Measurements from ENCODE around the gene ARSG. TPM values are rescaled to one million over a fixed set of nuclear protein-coding genes. Genes with fewer than 3 reads are reported as not detected.

Gene ARSG
- total and polyA plus RNA-seq, 9 of the 15 experiments (the other 6 are each of a cell fraction or from before 2014, with no cell fraction given), result 1.0 to 5.6 (median 1.8) TPM

- TF ChIP-seq PBX2 (CRISPR knock-in tag; IDR thresholded peaks at IDR 0.05; ENCODE audit: low read depth), result no peak
- TF ChIP-seq PBX2 (tag; conservative IDR thresholded peaks at IDR 0.05; ENCODE audit: low read depth), result no peak
- TF ChIP-seq HDAC1 (IDR thresholded peaks at IDR 0.05), result no peak
- no peak for TF ChIP-seq ZBTB5 (IDR thresholded peaks at IDR 0.05)
Measured at GRCh38 chr17:68302066-68302564, 10.8 kb downstream of the ARSG start (continued).

- Histone ChIP-seq H3K9ac (ENCODE audit: insufficient read depth in 1 of 2, low read depth in 2 of 2, low read length in 2 of 2) (no peak overlapping the region), H3K79me2 (ENCODE audit: control insufficient read depth, insufficient read depth, low read length) (no peaks in the 10 kb centered on the region), H3K9me3 (replicated peaks; ENCODE audit: control insufficient read depth, insufficient read depth, low read depth, low read length) (no peaks in the 10 kb centered on the region), H4K20me1 (replicated peaks; ENCODE audit: control insufficient read depth, insufficient read depth, low read length) (no peaks in the 10 kb centered on the region), H3K36me3 (ENCODE audit: control insufficient read depth, insufficient read depth, low read length) (no peaks in the 10 kb centered on the region), H3K27ac (ENCODE audit: extremely low read depth, low read depth, low read length) (no peak overlapping the region), H3K4me2 (ENCODE audit: insufficient read depth, low read length) (no peak overlapping the region), H2AFZ (ENCODE audit: low read depth, low read length) (no peak overlapping the region), H3K27me3 (ENCODE audit: control insufficient read depth in 2 of 2, insufficient read depth in 2 of 2, low read length in 2 of 2) (peaks cover 9 to 30% of the 10 kb centered on the region in 2 experiments), H3K9me1 (ENCODE audit: control insufficient read depth, insufficient read depth, low read length) (no peaks in the 10 kb centered on the region), H3K4me3 (no peak overlapping the region), H3K4me1 (replicated peaks in 1 of 2; ENCODE audit: control insufficient read depth in 2 of 2, insufficient read depth in 2 of 2, low read length in 2 of 2) (no peaks in the 10 kb centered on the region)
- CTCF ChIA-PET (ENCODE audit: low intra/inter-chr PET ratio), result no interaction called here
- BruUV-seq (replicated peaks), result no TSS peak
- intact Hi-C loops (cut with micrococcal nuclease) (no loop called here), in situ Hi-C loops (cut with MboI) (no loop called here)
- no peak for DNase-seq (ENCODE audit: extremely low read depth in 1 of 4, low spot score in 3 of 4)
- POLR2A ChIA-PET, result interaction anchor here (1.5 kb wide), 1 partner anchor 11 kb away, joined by 4 read pairs; the partner anchor contains the start of gene ARSG
- no peak for TF ChIP-seq ZNF707 (CRISPR knock-in tag; conservative IDR thresholded peaks at IDR 0.05)
- no peak for TF ChIP-seq ARID3B (CRISPR knock-in tag; IDR thresholded peaks at IDR 0.05; ENCODE audit: borderline replicate concordance)
- TF ChIP-seq ELF4 (CRISPR knock-in tag; IDR thresholded peaks at IDR 0.05), result no peak
- ATAC-seq, result no peak
- 1% methylated on average over 4 of the region's 4 CpGs for WGBS (ENCODE audit: insufficient coverage, low coverage, missing lambda C conversion rate)
- FAIRE-seq, result no peak
Measured at GRCh38 chr17:68302666-68303065, 11.4 kb downstream of the ARSG start.
